Stomach (tissue), 9 donors: Measurements from ENCODE around the gene ITPRIP. TPM values are rescaled to one million over a fixed set of nuclear protein-coding genes. Genes with fewer than 3 reads are reported as not detected.

Experiments used
- DNase-seq, 2 donors: peaks; one replicate each; pipeline versions ENCODE4 v3.0.0 to v3.0.0-alpha.2; 2013 to 2019
- H3K27ac ChIP-seq, 5 donors: fragments of 200-600 bp in 4 of 5; sonication (generic) in 4 of 5; one replicate each; pipeline ENCODE4 v1.5.1; 2013 to 2019; ENCODE audit warnings: mild to moderate bottlenecking in 1 of 5, moderate library complexity in 1 of 5
- H3K27me3 ChIP-seq, 3 donors: fragments of 200-600 bp; sonication (generic); one replicate each; pipeline ENCODE4 v1.5.1; 2017 to 2019; ENCODE audit warnings: mixed run types in 1 of 3
- H3K36me3 ChIP-seq, 4 donors: fragments of 200-600 bp; sonication (generic); 1 replicate in 3 of 4; 2 replicates in 1 of 4; pipeline ENCODE4 v1.5.1; 2016 to 2019
- H3K4me1 ChIP-seq, 4 donors: fragments of 200-600 bp; sonication (generic); one replicate each; pipeline ENCODE4 v1.5.1; 2016 to 2019
- H3K4me3 ChIP-seq, 4 donors: fragments of 200-600 bp; sonication (generic) in 3 of 4; one replicate each; pipeline ENCODE4 v1.5.1; 2016 to 2019; ENCODE audit warnings: mild to moderate bottlenecking in 1 of 4
- H3K9me3 ChIP-seq, 4 donors: fragments of 200-600 bp; sonication (generic); one replicate each; pipeline ENCODE4 v1.5.1; 2016 to 2019
- EP300 ChIP-seq: sonication (generic); formaldehyde crosslinking; IDR thresholded peaks from one replicate; pipeline ENCODE4 v1.6.1; 2017; ENCODE audit warnings: antibody characterized with exemption
- POLR2A ChIP-seq, 4 donors: fragments of 450-650 bp; IDR thresholded peaks; one replicate each; pipeline ENCODE4 v1.6.1; 2016; ENCODE audit warnings: antibody characterized with exemption in 4 of 4, control low read depth in 2 of 4, mild to moderate bottlenecking in 1 of 4, moderate library complexity in 1 of 4
- POLR2AphosphoS5 ChIP-seq, 3 donors: sonication (generic); formaldehyde crosslinking; IDR thresholded peaks; one replicate each; pipeline ENCODE4 v1.6.1; 2016; ENCODE audit warnings: antibody characterized with exemption in 3 of 3
- WGBS, 5 donors: extraction: QIAGEN DNeasy Blood & Tissue Kit in 3 of 5; methylation state at CpG; one replicate each; pipeline versions ENCODE4 v1.1.5 to v1.1.7; 2013 to 2018; 5-methylcytosine and 5-hydroxymethylcytosine counted together
- intact Hi-C: fragments of 100-400 bp; cut with DNase I; formaldehyde crosslinking; loops from one replicate; pipeline ENCODE4 v1.15.1; 2023; ENCODE audit warnings: low total_unique reads
- polyA plus RNA-seq, 3 donors: library from polyadenylated mRNA; stranded (reverse); fragments of 200-250 nt; gene quantifications; one replicate each; pipeline ENCODE4 v1.2.3, GENCODE V29; 2013
- total RNA-seq, 5 donors: library from RNA; depleted of rRNA; stranded (reverse); fragments of >200 nt; gene quantifications; one replicate each; pipeline versions ENCODE4 v1.1.0 to v1.2.3, GENCODE V29; 2014 to 2016
- TF ChIP-seq, protein P1 (sequence below), 7 experiments: fragments of 450-650 bp in 4 of 7; fragments of 200-600 bp in 3 of 7; sonication (generic) in 3 of 7; IDR thresholded peaks; one replicate each; pipeline ENCODE4 v1.5.1; 2016 to 2019; ENCODE audit warnings: antibody characterized with exemption in 7 of 7, control low read depth in 2 of 7, mild to moderate bottlenecking in 1 of 7
- donor health status: healthy with polysubstance abuse.
- donor health status: Bipolar disorder and iron deficiency.
- donor health status: healthy.

The ITPRIP gene
- total and polyA plus RNA-seq, 8 donors: 1.7 to 13.5 (median 6.9) TPM

DNA sequence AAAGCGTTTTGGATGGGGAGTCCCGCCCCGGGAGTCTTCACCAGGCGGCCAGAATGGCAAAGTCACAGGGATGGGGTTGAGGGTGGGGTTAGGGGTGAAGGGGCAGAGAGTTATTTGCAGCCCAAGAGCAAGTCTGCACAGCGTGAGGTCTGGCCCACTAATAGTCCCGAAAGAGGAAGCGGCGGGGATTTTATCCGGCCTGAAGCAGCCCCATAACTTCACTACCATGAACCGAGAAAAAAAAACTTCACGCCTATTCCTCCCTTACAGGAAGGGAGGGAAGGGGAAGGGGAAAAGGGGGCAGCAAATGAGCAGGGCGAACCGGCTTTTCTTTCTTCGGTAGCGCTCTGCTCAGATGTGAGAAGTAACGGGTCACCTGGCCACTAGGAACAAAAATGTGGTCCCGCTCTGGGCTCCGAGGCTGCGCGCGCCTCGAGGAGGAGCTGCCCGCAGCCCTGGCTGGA is 712 bp downstream of the ITPRIP start:
- intact Hi-C loops: no loop called here
- DNase-seq: no peak
- WGBS, 5 donors: 0 to 4% (median 2%) methylated on average over 23 of the region's 23 CpGs
- no peaks in the 10 kb centered on the region for H3K27me3 ChIP-seq
- peaks cover 0 to 8% (median 4%) of the 10 kb centered on the region in 4 donors for H3K36me3 ChIP-seq
- peaks cover 45 to 74% (median 59%) of the 10 kb centered on the region in 4 donors for H3K4me1 ChIP-seq
- TF ChIP-seq, protein P1, sequence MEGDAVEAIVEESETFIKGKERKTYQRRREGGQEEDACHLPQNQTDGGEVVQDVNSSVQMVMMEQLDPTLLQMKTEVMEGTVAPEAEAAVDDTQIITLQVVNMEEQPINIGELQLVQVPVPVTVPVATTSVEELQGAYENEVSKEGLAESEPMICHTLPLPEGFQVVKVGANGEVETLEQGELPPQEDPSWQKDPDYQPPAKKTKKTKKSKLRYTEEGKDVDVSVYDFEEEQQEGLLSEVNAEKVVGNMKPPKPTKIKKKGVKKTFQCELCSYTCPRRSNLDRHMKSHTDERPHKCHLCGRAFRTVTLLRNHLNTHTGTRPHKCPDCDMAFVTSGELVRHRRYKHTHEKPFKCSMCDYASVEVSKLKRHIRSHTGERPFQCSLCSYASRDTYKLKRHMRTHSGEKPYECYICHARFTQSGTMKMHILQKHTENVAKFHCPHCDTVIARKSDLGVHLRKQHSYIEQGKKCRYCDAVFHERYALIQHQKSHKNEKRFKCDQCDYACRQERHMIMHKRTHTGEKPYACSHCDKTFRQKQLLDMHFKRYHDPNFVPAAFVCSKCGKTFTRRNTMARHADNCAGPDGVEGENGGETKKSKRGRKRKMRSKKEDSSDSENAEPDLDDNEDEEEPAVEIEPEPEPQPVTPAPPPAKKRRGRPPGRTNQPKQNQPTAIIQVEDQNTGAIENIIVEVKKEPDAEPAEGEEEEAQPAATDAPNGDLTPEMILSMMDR (IDR thresholded peaks at IDR 0.05): no peak
- TF ChIP-seq POLR2A (IDR thresholded peaks at IDR 0.05): no peak
- no peak for TF ChIP-seq POLR2AphosphoS5 (IDR thresholded peaks at IDR 0.05)
- TF ChIP-seq EP300: no peak
- H3K27ac ChIP-seq: peak overlapping the region; percentile 91 to 100 (median 95)
- no peaks in the 10 kb centered on the region for H3K9me3 ChIP-seq
- peak overlapping the region; percentile 78 to 94 (median 88) for H3K4me3 ChIP-seq

DNA sequence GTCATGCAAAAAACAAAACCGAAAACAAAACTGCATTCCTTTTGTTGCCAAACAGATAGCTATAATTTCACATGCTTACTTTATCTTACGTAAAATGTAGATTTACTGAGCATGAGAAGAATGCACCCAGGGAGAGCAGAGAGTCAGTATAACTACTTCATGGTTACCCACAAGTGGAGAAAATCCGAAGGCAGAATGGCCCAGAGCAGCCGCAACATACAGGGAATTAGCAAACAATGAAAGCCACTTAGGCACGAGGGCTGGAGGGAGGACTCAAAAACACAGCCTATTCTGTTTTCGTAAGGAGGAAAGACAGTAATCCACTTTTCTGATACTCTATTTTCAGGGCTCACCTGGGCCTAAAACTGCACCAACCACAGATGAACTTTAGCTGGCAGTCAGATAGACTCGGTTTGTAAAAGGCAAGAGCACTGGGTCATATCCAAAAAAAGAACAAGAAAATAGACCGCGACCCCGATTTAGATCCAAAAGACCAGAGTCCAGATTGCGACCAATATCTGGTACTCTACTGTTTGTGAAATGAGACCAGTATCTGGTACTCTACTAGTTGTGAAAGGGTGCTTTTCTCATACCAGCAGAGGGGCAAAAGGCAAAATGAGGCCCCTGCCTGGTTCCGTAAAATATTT is 1.3 kb downstream of the ITPRIP start:
- TF ChIP-seq, protein P1 (IDR thresholded peaks at IDR 0.05): no peak
- TF ChIP-seq POLR2A (IDR thresholded peaks at IDR 0.05): no peak
- TF ChIP-seq POLR2AphosphoS5 (IDR thresholded peaks at IDR 0.05): no peak
- no peak for TF ChIP-seq EP300
- H3K27me3 ChIP-seq: no peaks in the 10 kb centered on the region
- H3K4me1 ChIP-seq: peaks cover 51 to 80% (median 65%) of the 10 kb centered on the region in 4 donors
- no peak for DNase-seq
- peaks cover 0 to 8% (median 4%) of the 10 kb centered on the region in 4 donors for H3K36me3 ChIP-seq
- peak overlapping the region; percentile 78 to 94 (median 88) for H3K4me3 ChIP-seq
- intact Hi-C loops: no loop called here
- H3K27ac ChIP-seq: peak overlapping the region; percentile 91 to 100 (median 95)
- no peaks in the 10 kb centered on the region for H3K9me3 ChIP-seq
- 3 to 9% (median 6%) methylated on average over 12 of the region's 12 CpGs for WGBS, 5 donors

DNA sequence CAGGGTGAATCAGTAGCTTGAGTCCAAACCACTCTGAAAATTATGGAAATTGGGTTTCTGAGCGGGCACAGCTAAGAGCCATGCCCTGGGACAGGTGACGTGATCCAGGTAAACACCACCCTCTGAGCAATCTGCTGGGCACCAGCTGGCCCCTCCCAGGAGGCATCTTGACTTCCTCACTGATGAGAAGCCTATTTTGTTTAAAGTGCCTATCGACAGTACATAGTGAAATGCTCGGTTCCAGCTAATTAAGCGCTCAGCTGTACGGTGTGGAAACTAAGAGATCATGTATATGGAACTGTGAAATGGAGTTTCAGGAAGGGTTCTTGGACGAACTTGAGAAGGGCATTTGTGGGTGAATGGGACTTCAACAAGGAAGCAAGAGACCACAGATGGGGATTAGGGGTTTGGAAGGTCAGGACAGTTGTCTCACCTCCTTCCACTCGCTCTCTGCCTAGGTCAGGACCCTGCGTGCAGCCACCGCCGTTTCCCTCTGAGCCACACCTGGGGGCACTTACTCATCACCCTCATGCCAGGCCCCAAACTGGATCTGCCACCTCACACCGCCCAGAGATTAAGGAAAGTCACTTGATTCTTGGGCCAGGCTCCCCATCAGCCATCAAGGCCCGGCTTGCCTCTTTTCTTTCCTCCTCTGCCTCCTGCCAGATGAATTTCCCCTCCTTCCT is 3.2 kb downstream of the ITPRIP start:
- H3K9me3 ChIP-seq: no peaks in the 10 kb centered on the region
- peak overlapping the region in 3 of 5 donors; percentile 13 to 100 (median 36) for H3K27ac ChIP-seq
- intact Hi-C loops: no loop called here
- WGBS, 5 donors: 76 to 86% (median 81%) methylated on average over 13 of the region's 13 CpGs
- H3K4me3 ChIP-seq: peak overlapping the region in 2 of 4 donors; percentile 88 to 94
- H3K36me3 ChIP-seq: peaks cover 0 to 8% (median 4%) of the 10 kb centered on the region in 4 donors
- peaks cover 60 to 90% (median 76%) of the 10 kb centered on the region in 4 donors for H3K4me1 ChIP-seq
- TF ChIP-seq, protein P1 (IDR thresholded peaks at IDR 0.05): no peak
- no peak for TF ChIP-seq POLR2AphosphoS5 (IDR thresholded peaks at IDR 0.05)
- DNase-seq: no peak
- H3K27me3 ChIP-seq: no peaks in the 10 kb centered on the region

DNA sequence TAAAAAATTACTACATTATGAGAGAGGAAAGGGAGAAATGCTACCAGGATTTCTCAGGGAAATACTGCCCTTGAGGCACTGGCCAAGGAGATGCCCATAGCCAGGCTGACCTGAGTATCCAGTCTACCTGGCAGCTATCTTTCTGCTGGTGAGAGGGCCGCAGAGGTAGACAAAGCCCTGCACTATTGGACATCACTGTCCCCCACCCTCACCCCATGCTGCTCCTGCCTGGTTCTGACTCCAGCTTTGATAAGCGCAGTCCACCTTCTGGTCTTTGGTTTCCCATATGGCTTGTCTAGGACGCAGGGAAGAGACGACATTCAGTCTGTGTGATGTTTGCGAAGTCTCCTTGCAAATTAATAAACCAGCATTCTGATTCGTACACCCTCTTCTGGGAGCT is 3.7 kb downstream of the ITPRIP start:
- no peak overlapping the region for H3K4me3 ChIP-seq
- peaks cover 62 to 90% (median 77%) of the 10 kb centered on the region in 4 donors for H3K4me1 ChIP-seq
- H3K27ac ChIP-seq: peak overlapping the region in 1 of 5 donors; percentile 13
- H3K9me3 ChIP-seq: no peaks in the 10 kb centered on the region
- DNase-seq: no peak
- intact Hi-C loops: no loop called here
- 94 to 96% (median 96%) methylated on average over 6 of the region's 6 CpGs for WGBS, 5 donors
- peaks cover 0 to 8% (median 4%) of the 10 kb centered on the region in 4 donors for H3K36me3 ChIP-seq
- no peaks in the 10 kb centered on the region for H3K27me3 ChIP-seq
- TF ChIP-seq, protein P1 (IDR thresholded peaks at IDR 0.05): no peak
- TF ChIP-seq POLR2A (IDR thresholded peaks at IDR 0.05): no peak
- TF ChIP-seq POLR2AphosphoS5 (IDR thresholded peaks at IDR 0.05): no peak
- TF ChIP-seq EP300: no peak
